HepG2 (cell line): ENCODE data around the gene USF2. TPM values are rescaled to one million over a fixed set of nuclear protein-coding genes. Genes with fewer than 3 reads are reported as not detected.

Experiments
- ATAC-seq: fragments of 200-7000 bp; cut with Tn5 transposase; 3 replicates; pipeline ENCODE4 v1.9.1; 2020; ENCODE audit warnings: mild to moderate bottlenecking, moderate library complexity
- BruUV-seq: library from RNA; stranded (reverse); fragments of 400-500 nt; replicated peaks from 2 replicates; lab custom pipeline; 2021; lab: Mats Ljungman, UMichigan
- CTCF ChIA-PET: fragments of 300-600 bp; formaldehyde crosslinking; extraction: SDS; loops from one replicate; lab custom pipeline; 2021; ENCODE audit warnings: low total read pairs, inconsistent platforms, low intra/inter-chr PET ratio; lab: Yijun Ruan, JAX
- POLR2A ChIA-PET: fragments of 350-600 bp; sonication (Branson Sonifier 250); formaldehyde crosslinking; loops from one replicate; lab custom pipeline; 2020; ENCODE audit warnings: antibody characterized with exemption, inconsistent platforms; lab: Yijun Ruan, JAX
- DNase-seq: peaks from one replicate; pipeline ENCODE4 v3.0.0-alpha.2; 2015; ENCODE audit warnings: low spot score
- FAIRE-seq: peaks from 3 replicates; lab custom pipeline; 2011; peaks lifted over from hg19 to GRCh38; lab: Jason Lieb, UNC
- H2AFZ ChIP-seq: one replicate; pipeline ENCODE4 v1.6.1; 2011; ENCODE audit warnings: low read length, inconsistent platforms
- H3K27ac ChIP-seq: fragments of 300-600 bp; 3 replicates; pipeline ENCODE4 v1.8.0; 2011; ENCODE audit warnings: mixed run types, mild to moderate bottlenecking, mixed read lengths, low read length, inconsistent platforms; ENCODE audit not compliant: insufficient read depth; ENCODE audit errors: extremely low read length
- H3K27me3 ChIP-seq, 2 experiments: fragments of 200-600 bp in 1 of 2; 2 replicates in 1 of 2; 3 replicates in 1 of 2; pipeline versions ENCODE4 v1.6.0 to v1.8.0; 2011; ENCODE audit warnings: low read length in 2 of 2, mild to moderate bottlenecking in 2 of 2, moderate library complexity in 2 of 2, inconsistent platforms in 1 of 2; ENCODE audit not compliant: insufficient read depth in 2 of 2, control insufficient read depth in 1 of 2
- H3K36me3 ChIP-seq, 2 experiments: fragments of 200-600 bp in 1 of 2; replicated peaks in 1 of 2; 2 replicates in 1 of 2; 3 replicates in 1 of 2; pipeline versions ENCODE4 v1.5.1 to v1.8.0; 2011; ENCODE audit warnings: low read length in 2 of 2, inconsistent platforms in 1 of 2; ENCODE audit not compliant: insufficient read depth in 2 of 2, control insufficient read depth in 1 of 2
- H3K4me1 ChIP-seq: 2 replicates; pipeline ENCODE4 v1.5.1; 2012; ENCODE audit warnings: low read length, inconsistent platforms; ENCODE audit not compliant: insufficient read depth
- H3K4me2 ChIP-seq: 2 replicates; pipeline ENCODE4 v1.6.0; 2011; ENCODE audit warnings: low read depth, low read length, inconsistent platforms
- H3K4me3 ChIP-seq, 3 experiments: fragments of 200-600 bp in 1 of 3; sonication (generic), shearing (Covaris generic) in 1 of 3; replicated peaks in 1 of 3; 2 replicates each; pipeline ENCODE4 v1.5.1; 2011 to 2016; ENCODE audit warnings: low read length in 3 of 3, inconsistent platforms in 2 of 3, low read depth in 2 of 3, mild to moderate bottlenecking in 2 of 3, control low read depth in 1 of 3, mixed read lengths in 1 of 3; ENCODE audit not compliant: insufficient read depth in 1 of 3
- H3K79me2 ChIP-seq: one replicate; pipeline ENCODE4 v1.6.1; 2011; ENCODE audit warnings: low read length, inconsistent platforms; ENCODE audit not compliant: insufficient read depth
- H3K9ac ChIP-seq: 2 replicates; pipeline ENCODE4 v1.6.0; 2011; ENCODE audit warnings: mild to moderate bottlenecking, low read depth, low read length, inconsistent platforms; ENCODE audit not compliant: insufficient read depth
- H3K9me3 ChIP-seq: 2 replicates; pipeline ENCODE4 v1.5.1; 2012; ENCODE audit warnings: mild to moderate bottlenecking, low read length
- H4K20me1 ChIP-seq: 2 replicates; pipeline ENCODE4 v1.6.0; 2011; ENCODE audit warnings: inconsistent platforms, mild to moderate bottlenecking, low read length, moderate library complexity; ENCODE audit not compliant: insufficient read depth
- ADNP ChIP-seq: sonication (generic); formaldehyde crosslinking; IDR thresholded peaks from 2 replicates; pipeline ENCODE4 v1.4.0; 2020; ENCODE audit warnings: missing genetic modification reagents
- FOXA1 ChIP-seq, 2 experiments: fragments of 450-650 bp in 1 of 2; sonication (generic) in 1 of 2; formaldehyde crosslinking in 1 of 2; IDR thresholded peaks; 2 replicates each; pipeline versions ENCODE4 v1.4.0 to v1.6.1; 2016 to 2020; ENCODE audit warnings: missing genetic modification reagents in 1 of 2
- POLR2G ChIP-seq: fragments of 200-400 bp; formaldehyde crosslinking; IDR thresholded peaks from 2 replicates; pipeline ENCODE4 v1.6.1; 2018; ENCODE audit warnings: mild to moderate bottlenecking, low read depth, low read length, moderate library complexity
- SIX4 ChIP-seq: sonication (generic); formaldehyde crosslinking; IDR thresholded peaks from 2 replicates; pipeline ENCODE4 v1.4.0; 2020; ENCODE audit warnings: missing genetic modification reagents
- ZNF274 ChIP-seq: sonication (generic); formaldehyde crosslinking; IDR thresholded peaks from 2 replicates; pipeline ENCODE4 v1.5.1; 2020; ENCODE audit warnings: mild to moderate bottlenecking, missing genetic modification reagents
- WGBS: methylation state at CpG from one replicate; pipeline ENCODE4 v1.1.6; 2017; ENCODE audit warnings: low lambda C conversion rate; 5-methylcytosine and 5-hydroxymethylcytosine counted together
- in situ Hi-C: cut with HindIII; loops from 2 replicates; pipeline ENCODE4 v1.10.0; 2017; ENCODE audit warnings: low pct_unique_long_range_greater_than_20kb; ENCODE audit not compliant: extremely low pct_ligation_motif_present
- intact Hi-C: fragments of 100-400 bp; cut with micrococcal nuclease; formaldehyde crosslinking; loops from one replicate; pipeline ENCODE4 v1.10.0; 2022; ENCODE audit not compliant: unreplicated experiment
- polyA plus RNA-seq, 8 experiments: library from polyadenylated mRNA; depleted of rRNA in 3 of 8; stranded (reverse) in 7 of 8; unstranded in 1 of 8; fragments of >200 nt; fragmentation: Illumina TruSeq in 4 of 8; extraction: Trizol in 4 of 8; gene quantifications; 2 replicates each; pipeline versions ENCODE4 v1.2.1 to v1.2.3, GENCODE V29; 2011 to 2016; ENCODE audit warnings: low read depth in 4 of 8, missing spikeins in 1 of 8, mixed read lengths in 1 of 8; ENCODE audit not compliant: insufficient read depth in 1 of 8
- total RNA-seq, 5 experiments: library from RNA; depleted of rRNA; stranded (reverse); fragments of >200 nt; fragmentation: Illumina TruSeq; extraction: Trizol; gene quantifications; 2 replicates each; pipeline ENCODE4 v1.2.3, GENCODE V29; 2016; ENCODE audit warnings: low read depth in 1 of 5
- TF ChIP-seq, protein P1 (sequence below): sonication (generic); formaldehyde crosslinking; IDR thresholded peaks from 2 replicates; pipeline ENCODE4 v1.4.0; 2020; ENCODE audit warnings: missing genetic modification reagents, borderline replicate concordance
- TF ChIP-seq, protein P2 (sequence below): sonication (generic); formaldehyde crosslinking; conservative IDR thresholded peaks from 2 replicates; pipeline ENCODE4 v1.8.1; 2023; ENCODE audit warnings: missing genetic modification reagents
- TF ChIP-seq, protein P3 (sequence below): IDR thresholded peaks from 2 replicates; pipeline ENCODE4 v1.6.1; 2016

The USF2 gene
- total and polyA plus RNA-seq, 2 of the 13 experiments (the other 11 are each of a cell fraction or from before 2014, with no cell fraction given), result 54.9 to 106 TPM

DNA sequence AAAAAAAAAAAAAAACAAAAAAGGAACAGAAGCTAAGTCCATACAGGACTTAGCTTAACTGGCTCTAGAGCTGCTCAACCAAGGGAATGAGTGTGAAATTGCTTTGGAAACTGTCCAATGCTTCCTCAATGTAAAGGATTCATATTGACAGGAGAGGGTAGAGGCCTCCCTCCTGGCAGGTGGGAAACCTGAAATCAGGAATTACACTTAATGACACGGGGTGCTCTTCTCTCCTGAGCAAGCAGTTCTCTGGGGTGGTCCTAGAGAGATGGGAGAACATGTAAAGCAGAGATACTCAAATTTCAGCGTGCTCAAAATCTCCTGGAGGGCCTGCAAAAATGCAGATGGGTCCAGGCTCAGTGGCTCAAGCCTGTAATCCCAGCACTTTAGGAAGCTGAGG is 19.6 kb downstream of the USF2 start (continued):
- TF ChIP-seq, protein P1, sequence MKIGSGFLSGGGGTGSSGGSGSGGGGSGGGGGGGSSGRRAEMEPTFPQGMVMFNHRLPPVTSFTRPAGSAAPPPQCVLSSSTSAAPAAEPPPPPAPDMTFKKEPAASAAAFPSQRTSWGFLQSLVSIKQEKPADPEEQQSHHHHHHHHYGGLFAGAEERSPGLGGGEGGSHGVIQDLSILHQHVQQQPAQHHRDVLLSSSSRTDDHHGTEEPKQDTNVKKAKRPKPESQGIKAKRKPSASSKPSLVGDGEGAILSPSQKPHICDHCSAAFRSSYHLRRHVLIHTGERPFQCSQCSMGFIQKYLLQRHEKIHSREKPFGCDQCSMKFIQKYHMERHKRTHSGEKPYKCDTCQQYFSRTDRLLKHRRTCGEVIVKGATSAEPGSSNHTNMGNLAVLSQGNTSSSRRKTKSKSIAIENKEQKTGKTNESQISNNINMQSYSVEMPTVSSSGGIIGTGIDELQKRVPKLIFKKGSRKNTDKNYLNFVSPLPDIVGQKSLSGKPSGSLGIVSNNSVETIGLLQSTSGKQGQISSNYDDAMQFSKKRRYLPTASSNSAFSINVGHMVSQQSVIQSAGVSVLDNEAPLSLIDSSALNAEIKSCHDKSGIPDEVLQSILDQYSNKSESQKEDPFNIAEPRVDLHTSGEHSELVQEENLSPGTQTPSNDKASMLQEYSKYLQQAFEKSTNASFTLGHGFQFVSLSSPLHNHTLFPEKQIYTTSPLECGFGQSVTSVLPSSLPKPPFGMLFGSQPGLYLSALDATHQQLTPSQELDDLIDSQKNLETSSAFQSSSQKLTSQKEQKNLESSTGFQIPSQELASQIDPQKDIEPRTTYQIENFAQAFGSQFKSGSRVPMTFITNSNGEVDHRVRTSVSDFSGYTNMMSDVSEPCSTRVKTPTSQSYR (CRISPR knock-in tag), result no peak
- TF ChIP-seq, protein P2, sequence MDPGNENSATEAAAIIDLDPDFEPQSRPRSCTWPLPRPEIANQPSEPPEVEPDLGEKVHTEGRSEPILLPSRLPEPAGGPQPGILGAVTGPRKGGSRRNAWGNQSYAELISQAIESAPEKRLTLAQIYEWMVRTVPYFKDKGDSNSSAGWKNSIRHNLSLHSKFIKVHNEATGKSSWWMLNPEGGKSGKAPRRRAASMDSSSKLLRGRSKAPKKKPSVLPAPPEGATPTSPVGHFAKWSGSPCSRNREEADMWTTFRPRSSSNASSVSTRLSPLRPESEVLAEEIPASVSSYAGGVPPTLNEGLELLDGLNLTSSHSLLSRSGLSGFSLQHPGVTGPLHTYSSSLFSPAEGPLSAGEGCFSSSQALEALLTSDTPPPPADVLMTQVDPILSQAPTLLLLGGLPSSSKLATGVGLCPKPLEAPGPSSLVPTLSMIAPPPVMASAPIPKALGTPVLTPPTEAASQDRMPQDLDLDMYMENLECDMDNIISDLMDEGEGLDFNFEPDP (CRISPR knock-in tag), result no peak
- TF ChIP-seq ADNP (CRISPR knock-in tag), result no peak
- TF ChIP-seq, protein P3, sequence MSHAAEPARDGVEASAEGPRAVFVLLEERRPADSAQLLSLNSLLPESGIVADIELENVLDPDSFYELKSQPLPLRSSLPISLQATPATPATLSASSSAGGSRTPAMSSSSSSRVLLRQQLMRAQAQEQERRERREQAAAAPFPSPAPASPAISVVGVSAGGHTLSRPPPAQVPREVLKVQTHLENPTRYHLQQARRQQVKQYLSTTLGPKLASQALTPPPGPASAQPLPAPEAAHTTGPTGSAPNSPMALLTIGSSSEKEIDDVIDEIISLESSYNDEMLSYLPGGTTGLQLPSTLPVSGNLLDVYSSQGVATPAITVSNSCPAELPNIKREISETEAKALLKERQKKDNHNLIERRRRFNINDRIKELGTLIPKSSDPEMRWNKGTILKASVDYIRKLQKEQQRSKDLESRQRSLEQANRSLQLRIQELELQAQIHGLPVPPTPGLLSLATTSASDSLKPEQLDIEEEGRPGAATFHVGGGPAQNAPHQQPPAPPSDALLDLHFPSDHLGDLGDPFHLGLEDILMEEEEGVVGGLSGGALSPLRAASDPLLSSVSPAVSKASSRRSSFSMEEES, result no peak
- TF ChIP-seq ZNF274 (CRISPR knock-in tag), result no peak
- no peak for TF ChIP-seq POLR2G
- TF ChIP-seq, all 625 proteins: peak for 0

DNA sequence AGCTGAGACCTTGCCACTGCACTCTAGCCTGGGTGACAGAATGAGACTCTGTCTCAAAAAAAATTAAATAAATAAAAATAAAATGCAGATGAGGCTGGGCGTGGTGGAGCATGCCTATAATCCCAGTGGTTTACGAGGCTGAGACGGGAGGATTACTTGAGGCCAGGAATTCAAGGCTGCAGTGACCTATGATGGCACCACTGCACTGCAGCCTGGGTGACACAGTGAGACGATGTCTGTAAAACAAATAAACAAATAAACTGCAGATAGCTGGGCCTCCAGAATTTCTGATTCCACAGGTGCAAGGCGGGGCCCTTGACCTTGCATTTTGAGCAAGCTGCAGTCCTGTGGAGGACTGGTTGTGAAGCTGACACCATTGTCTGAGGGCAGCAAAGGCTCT is 20.1 kb downstream of the USF2 start:
- CTCF ChIA-PET, result no interaction called here
- intact Hi-C loops (no loop called here), in situ Hi-C loops (no loop called here)
- FAIRE-seq, result no peak
- no peak overlapping the region for H2AFZ ChIP-seq
- no peaks in the 10 kb centered on the region for H4K20me1 ChIP-seq
- POLR2A ChIA-PET, result interaction anchor here (0.8 kb wide), 1 partner anchor 27 kb away, joined by 3 read pairs; no protein-coding TSS in a partner anchor
- H3K4me1 ChIP-seq, result peaks cover 63% of the 10 kb centered on the region
- no peak overlapping the region for H3K27ac ChIP-seq
- DNase-seq, result no peak
- no peaks in the 10 kb centered on the region for H3K79me2 ChIP-seq
- H3K9me3 ChIP-seq, result no peaks in the 10 kb centered on the region
- H3K9ac ChIP-seq, result no peak overlapping the region
- H3K27me3 ChIP-seq, result peaks cover 4 to 33% of the 10 kb centered on the region in 2 experiments; a peak in 4 of 5 replicates
- H3K4me3 ChIP-seq, result no peak overlapping the region
- BruUV-seq, result no TSS peak
- TF ChIP-seq SIX4 (CRISPR knock-in tag) (no peak), FOXA1 (IDR thresholded peaks at IDR 0.05) (no peak), FOXA1 (CRISPR knock-in tag; IDR thresholded peaks at IDR 0.05) (no peak)
- ATAC-seq, result no peak
- no peaks in the 10 kb centered on the region for H3K36me3 ChIP-seq
- H3K4me2 ChIP-seq, result no peak overlapping the region
- 13% methylated on average over 4 of the region's 5 CpGs for WGBS
